T-helper 1 cell treated with Interleukin-12 subunit alpha and Interleukin-12 subunit beta and Interleukin-4 antibody, amounts not matched to agents 30 ng/mL and 1 ng/mL, for 36 hours (primary cell): Measurements from ENCODE around the gene SLC4A11. TPM values are rescaled to one million over a fixed set of nuclear protein-coding genes. Genes with fewer than 3 reads are reported as not detected.

ENCODE experiments used
- intact Hi-C: fragments of 100-400 bp; cut with micrococcal nuclease; formaldehyde crosslinking; loops from one replicate; pipeline ENCODE4 v1.15.1; 2024
- total RNA-seq: library from RNA; stranded (reverse); gene quantifications from 2 replicates; pipeline ENCODE4 v1.2.3, GENCODE V29; 2022

SLC4A11 gene
- total RNA-seq, result 1.6 and 1.9 TPM in 2 replicates

DNA sequence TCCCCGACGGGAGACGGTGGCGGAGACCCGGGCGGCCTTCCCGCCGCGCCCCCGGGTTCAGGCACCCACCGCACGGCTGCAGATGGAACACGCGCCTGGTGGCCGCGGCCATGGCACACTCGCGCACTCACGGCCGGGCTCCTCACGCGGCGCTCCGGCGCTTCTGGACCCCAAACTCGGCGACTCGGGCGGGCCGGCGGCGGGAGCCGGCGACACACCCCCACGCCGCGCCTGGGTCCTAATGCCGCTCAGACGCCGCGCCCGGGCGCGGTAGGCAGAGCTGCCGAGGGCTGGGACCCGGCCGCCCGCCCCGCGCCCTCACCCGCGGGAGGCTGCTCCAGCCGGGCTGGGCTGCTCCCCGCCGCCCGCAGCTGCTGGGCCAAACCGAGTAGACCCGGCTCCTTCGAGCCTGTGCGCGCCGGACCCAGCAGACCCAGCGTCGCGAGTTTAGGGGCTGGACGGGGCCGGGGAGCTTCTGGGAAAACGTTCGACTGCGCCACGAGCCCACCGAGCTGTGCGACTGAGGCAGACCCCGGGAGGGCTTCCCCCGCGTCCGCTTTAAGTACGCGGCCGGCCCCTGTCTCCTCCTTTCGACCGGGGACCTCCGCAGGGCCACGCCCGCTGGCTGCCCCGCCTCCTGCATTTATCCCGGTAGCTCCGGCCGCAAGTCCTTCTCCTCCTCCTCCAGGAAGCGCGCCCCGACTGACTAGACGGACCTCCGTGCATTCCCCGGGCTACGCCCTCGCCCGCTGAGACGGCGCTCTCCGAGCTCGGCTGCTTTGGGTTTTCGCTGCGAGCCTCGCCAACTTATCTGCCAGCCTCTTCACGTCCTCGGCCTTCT lies at the start of gene SLC4A11:
TSS of gene SLC4A11 (minus strand) at position 165 of the 841 bp plus-strand sequence. CDS start at position 112, 53 bp downstream.
- intact Hi-C loops, result loop anchor here (2.0 kb wide), 1 partner anchor 66 kb away; the partner anchor contains the start of gene LZTS3

GRCh38 chr20:3283222-3283820 lies 44.3 kb upstream of the SLC4A11 start:
- intact Hi-C loops, result no loop called here

GRCh38 chr20:3282271-3283221 lies 43.6 kb upstream of the SLC4A11 start:
- intact Hi-C loops, result no loop called here

DNA sequence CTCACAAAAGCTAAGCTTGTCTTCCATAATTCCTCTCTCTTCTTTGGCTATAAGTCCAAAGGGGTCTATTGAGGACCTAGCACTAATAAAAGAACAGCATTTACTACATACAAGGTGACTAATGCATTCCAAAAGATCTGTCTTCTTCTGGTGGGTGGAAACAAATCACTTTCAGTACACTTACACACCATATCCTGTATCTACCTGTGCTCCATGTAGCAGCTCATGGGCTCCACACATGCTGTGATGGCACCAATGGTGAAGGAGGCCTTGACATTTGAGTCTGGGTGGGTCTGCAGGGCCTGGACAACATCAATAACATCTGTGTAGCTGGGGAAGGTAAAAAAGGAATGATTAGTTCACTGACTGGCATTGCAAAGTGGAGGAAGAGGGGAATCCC lies 42.4 kb upstream of the SLC4A11 start:
- intact Hi-C loops, result no loop called here

DNA sequence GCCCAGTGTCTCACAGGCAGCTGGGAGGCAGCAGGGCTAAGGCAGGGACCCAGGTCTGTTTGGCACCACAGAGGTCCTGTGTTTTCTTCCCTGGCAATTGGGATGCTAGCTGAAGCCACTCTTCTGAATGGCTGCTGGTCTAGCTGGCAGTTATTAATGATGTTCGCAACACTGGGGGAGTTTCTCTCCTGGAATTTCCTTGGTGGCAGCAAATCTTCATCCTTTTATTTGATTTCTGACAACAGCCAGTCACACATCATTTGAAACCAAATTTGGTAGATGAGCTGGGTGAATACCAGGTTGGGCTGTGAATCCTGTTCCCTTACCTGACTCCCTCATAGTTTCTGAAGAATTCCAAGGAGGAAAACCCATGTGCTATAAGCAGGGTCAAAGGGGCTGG lies 40.8 kb upstream of the SLC4A11 start:
- intact Hi-C loops, result no loop called here

- intact Hi-C loops, result no loop called here
These were observed 38.9 kb upstream of the SLC4A11 start for GRCh38 chr20:3277686-3278465.

GRCh38 chr20:3276680-3277015 lies 37.7 kb upstream of the SLC4A11 start:
- intact Hi-C loops, result loop anchor here (1.0 kb wide), 1 partner anchor 58 kb away; no protein-coding TSS in a partner anchor

DNA sequence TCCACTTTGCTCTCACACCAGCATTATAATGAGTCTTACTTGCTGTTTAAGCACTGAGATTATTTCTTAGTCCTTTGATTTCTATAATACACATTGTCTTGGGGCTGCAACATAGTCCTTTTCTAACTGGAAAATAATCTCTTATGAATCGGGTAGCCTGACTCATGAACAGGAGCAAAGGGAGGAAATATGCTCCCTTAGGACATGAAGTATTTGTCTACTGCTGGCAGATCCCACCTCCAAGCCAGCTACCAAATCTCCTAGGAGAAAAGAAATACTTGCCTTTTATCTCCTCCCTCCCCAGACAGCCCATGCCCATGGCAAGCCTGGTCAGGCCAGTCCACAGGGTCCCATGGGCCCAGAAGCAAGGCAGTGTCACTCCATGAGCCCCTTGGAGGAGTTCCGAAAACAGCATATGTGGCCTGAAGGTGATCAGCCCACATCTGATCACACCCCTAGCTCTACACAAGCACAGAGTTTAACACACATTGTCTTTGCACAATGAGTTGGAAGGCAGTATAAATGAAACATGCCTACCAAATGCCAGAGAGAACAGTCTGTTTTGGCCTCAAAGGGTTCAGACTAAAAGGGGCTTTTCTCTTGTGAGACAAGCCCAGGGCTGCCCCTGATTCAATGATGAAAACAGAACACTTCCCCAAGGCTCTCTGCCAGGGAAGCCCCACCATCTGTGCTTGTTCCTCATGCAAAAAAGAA lies 37.1 kb upstream of the SLC4A11 start:
- intact Hi-C loops, result loop anchor here (1.0 kb wide), 1 partner anchor 58 kb away; no protein-coding TSS in a partner anchor

DNA sequence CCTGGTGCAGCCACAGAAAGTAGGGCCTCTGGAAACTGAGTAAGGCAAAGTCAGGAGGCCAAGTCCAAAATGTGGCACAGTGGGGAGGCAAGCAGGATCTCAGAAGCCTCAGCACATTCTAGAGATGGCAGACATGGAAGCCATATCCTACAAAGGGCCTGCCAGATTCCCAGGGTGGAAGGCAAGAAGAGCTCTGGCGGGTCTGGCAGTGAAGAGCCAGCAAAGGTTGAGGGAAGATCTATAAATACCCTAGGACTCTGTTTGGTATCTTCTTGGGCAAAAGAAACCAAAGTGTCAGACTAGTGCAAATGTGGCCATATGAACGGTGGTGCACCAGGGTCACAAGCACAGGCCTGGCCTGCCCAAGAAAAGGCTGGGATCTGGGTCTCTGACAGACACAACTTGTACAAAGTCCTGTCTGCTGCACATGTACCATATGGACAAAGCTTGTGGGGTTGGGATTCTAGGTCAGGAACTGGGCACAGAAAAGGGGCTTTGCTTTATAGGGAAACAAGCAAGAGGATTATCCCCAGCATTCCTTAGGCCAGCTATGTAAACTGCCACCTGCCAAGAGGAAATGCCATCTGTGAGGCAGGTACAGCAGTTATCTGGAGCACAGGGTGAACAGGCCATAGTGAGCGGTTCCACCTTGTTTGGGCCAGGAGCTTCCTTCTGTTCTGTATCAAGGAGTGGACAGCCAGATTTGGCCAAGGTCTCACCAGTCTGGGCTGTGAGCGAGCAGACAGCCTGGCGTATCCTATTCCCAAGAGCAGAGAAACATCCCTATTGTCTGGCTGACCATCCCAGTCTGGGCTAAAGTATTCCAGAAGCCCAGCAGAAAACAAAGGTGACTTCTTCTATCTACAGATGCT lies 36.3 kb upstream of the SLC4A11 start:
- intact Hi-C loops, result no loop called here

GRCh38 chr20:3273371-3273770 lies 34.4 kb upstream of the SLC4A11 start:
- intact Hi-C loops, result no loop called here

GRCh38 chr20:3270051-3270450 lies 31.1 kb upstream of the SLC4A11 start:
- intact Hi-C loops, result no loop called here

DNA sequence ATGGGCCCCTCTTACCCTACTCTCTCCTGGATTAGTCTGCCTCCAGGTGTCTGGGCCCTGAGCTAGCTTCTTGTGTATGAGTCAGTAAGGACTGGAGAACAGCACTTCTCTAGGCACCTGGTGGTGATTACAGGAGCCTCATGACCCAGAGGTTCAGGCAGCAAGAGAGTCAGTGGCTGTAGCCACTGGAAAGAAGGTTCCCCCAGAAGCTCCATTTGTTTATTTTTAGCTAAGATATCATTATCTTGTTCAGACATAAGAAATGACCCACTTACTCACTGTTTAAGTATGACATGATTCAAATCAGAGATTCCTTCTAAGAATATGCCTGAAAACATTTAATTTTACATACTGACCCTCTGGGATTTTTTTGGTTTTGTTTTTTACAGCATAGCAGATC lies 23.6 kb upstream of the SLC4A11 start:
- intact Hi-C loops, result no loop called here

GRCh38 chr20:3258429-3258828 lies 19.4 kb upstream of the SLC4A11 start:
- intact Hi-C loops, result no loop called here

- intact Hi-C loops, result no loop called here
These were observed 16.7 kb upstream of the SLC4A11 start for GRCh38 chr20:3255728-3256127.

GRCh38 chr20:3251806-3252205 lies 12.8 kb upstream of the SLC4A11 start:
- intact Hi-C loops, result no loop called here

GRCh38 chr20:3250091-3250504 lies 11.1 kb upstream of the SLC4A11 start:
- intact Hi-C loops, result no loop called here

- intact Hi-C loops, result no loop called here
These were observed 10.0 kb upstream of the SLC4A11 start for GRCh38 chr20:3248993-3249347.

GRCh38 chr20:3248167-3248992 lies 9.4 kb upstream of the SLC4A11 start:
- intact Hi-C loops, result no loop called here
